ENCODE data around the gene BCKDK.

- TF ChIP-seq POLR2A (IDR thresholded peaks at IDR 0.05): no peak
- TF ChIP-seq, protein P1, sequence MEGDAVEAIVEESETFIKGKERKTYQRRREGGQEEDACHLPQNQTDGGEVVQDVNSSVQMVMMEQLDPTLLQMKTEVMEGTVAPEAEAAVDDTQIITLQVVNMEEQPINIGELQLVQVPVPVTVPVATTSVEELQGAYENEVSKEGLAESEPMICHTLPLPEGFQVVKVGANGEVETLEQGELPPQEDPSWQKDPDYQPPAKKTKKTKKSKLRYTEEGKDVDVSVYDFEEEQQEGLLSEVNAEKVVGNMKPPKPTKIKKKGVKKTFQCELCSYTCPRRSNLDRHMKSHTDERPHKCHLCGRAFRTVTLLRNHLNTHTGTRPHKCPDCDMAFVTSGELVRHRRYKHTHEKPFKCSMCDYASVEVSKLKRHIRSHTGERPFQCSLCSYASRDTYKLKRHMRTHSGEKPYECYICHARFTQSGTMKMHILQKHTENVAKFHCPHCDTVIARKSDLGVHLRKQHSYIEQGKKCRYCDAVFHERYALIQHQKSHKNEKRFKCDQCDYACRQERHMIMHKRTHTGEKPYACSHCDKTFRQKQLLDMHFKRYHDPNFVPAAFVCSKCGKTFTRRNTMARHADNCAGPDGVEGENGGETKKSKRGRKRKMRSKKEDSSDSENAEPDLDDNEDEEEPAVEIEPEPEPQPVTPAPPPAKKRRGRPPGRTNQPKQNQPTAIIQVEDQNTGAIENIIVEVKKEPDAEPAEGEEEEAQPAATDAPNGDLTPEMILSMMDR (IDR thresholded peaks at IDR 0.05): no peak
Observed at GRCh38 chr16:31134091-31134571, 25.9 kb downstream of the BCKDK start.
